SU-DHL-6 (cell line): ENCODE results near the gene NOL12.

Source experiments
- EZH2phosphoT487 ChIP-seq: fragments of 200-600 bp; sonication (generic), shearing (Covaris generic); conservative IDR thresholded peaks from 2 replicates; pipeline ENCODE4 v1.6.1; 2018; ENCODE audit warnings: mild to moderate bottlenecking, antibody characterized with exemption, low read length, moderate library complexity, mixed read lengths
- TF ChIP-seq, protein P1 (sequence below): fragments of 200-600 bp; sonication (generic); IDR thresholded peaks from one replicate; pipeline ENCODE4 v1.5.1; 2017; ENCODE audit warnings: antibody characterized with exemption, mild to moderate bottlenecking, low read length, moderate library complexity; ENCODE audit not compliant: insufficient read depth, poor library complexity, severe bottlenecking

DNA sequence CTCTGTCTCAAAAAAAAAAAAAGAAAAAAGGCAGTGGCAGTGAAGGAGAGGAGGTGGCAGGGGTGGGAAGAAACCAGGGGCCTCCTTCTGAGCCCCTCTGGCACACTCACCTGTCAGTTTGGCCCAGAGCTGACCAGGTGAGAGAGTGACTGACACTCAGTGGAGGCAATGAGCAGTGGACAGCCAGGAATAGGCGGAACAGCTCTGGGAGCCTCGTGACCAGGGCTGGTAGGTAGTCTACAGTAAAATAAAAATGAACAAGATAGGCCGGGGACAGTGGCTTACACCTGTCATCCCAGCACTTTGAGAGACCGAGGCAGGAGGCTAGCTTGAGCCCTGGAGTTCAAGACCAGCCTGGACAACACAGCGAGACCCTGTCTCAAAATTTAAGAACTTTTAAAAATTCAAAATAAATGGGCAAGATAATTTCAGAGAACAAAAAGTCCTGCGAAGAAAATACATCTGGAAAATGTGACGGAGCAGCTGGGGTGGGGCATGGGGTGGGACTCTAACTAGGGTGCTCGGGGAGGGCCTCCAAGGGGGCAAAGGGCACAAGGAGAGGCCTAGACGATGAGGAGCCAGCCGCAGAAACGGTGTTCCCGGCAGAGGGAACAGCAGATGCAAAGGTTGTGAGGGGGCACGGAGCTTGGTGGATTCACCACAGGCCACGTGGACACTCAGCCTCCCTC is 31.4 kb upstream of the NOL12 start:
- TF ChIP-seq, protein P1, sequence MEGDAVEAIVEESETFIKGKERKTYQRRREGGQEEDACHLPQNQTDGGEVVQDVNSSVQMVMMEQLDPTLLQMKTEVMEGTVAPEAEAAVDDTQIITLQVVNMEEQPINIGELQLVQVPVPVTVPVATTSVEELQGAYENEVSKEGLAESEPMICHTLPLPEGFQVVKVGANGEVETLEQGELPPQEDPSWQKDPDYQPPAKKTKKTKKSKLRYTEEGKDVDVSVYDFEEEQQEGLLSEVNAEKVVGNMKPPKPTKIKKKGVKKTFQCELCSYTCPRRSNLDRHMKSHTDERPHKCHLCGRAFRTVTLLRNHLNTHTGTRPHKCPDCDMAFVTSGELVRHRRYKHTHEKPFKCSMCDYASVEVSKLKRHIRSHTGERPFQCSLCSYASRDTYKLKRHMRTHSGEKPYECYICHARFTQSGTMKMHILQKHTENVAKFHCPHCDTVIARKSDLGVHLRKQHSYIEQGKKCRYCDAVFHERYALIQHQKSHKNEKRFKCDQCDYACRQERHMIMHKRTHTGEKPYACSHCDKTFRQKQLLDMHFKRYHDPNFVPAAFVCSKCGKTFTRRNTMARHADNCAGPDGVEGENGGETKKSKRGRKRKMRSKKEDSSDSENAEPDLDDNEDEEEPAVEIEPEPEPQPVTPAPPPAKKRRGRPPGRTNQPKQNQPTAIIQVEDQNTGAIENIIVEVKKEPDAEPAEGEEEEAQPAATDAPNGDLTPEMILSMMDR, result no peak
- TF ChIP-seq EZH2phosphoT487, result no peak
